Neuronal stem cell (in vitro differentiated cells): Measurements from ENCODE around the gene RFC5.
A peak's percentile ranks its signal among the peaks of the same experiment; 100 is the strongest.

Experiments
- DNase-seq: peaks from one replicate; pipeline ENCODE4 v3.0.0-alpha.2; 2013; ENCODE audit warnings: low spot score
- H2AFZ ChIP-seq: one replicate; pipeline ENCODE4 v1.6.1; 2013; ENCODE audit warnings: mild to moderate bottlenecking, low read length, inconsistent platforms
- H2AK5ac ChIP-seq: 2 replicates; pipeline ENCODE4 v1.6.1; 2013; ENCODE audit warnings: low read depth, mild to moderate bottlenecking, inconsistent platforms, low read length, moderate library complexity, mixed read lengths
- H2BK120ac ChIP-seq: 2 replicates; pipeline ENCODE4 v1.6.1; 2013; ENCODE audit warnings: low read depth, mild to moderate bottlenecking, inconsistent platforms, low read length, moderate library complexity, mixed read lengths
- H2BK12ac ChIP-seq: one replicate; pipeline ENCODE4 v1.6.1; 2013; ENCODE audit warnings: low read length, inconsistent platforms
- H2BK15ac ChIP-seq: 2 replicates; pipeline ENCODE4 v1.6.1; 2013; ENCODE audit warnings: mild to moderate bottlenecking, low read length, inconsistent platforms, mixed read lengths
- H2BK5ac ChIP-seq: one replicate; pipeline ENCODE4 v1.6.1; 2013; ENCODE audit warnings: inconsistent platforms, mild to moderate bottlenecking, low read length, moderate library complexity
- H3K14ac ChIP-seq: one replicate; pipeline ENCODE4 v1.6.1; 2013; ENCODE audit warnings: low read length, inconsistent platforms
- H3K18ac ChIP-seq: 2 replicates; pipeline ENCODE4 v1.6.1; 2013; ENCODE audit warnings: low read length, inconsistent platforms
- H3K23ac ChIP-seq: 2 replicates; pipeline ENCODE4 v1.6.1; 2013; ENCODE audit warnings: low read depth, mild to moderate bottlenecking, mixed read lengths, low read length, inconsistent platforms; ENCODE audit not compliant: poor library complexity
- H3K27ac ChIP-seq: replicated peaks from 3 replicates; pipeline ENCODE4 v1.5.1; 2013; ENCODE audit warnings: low read length, inconsistent platforms
- H3K27me3 ChIP-seq, 3 experiments: 2 replicates each; pipeline ENCODE4 v1.6.1; 2013; ENCODE audit warnings: low read length in 3 of 3, mild to moderate bottlenecking in 2 of 3, inconsistent platforms in 1 of 3, low read depth in 1 of 3, mixed read lengths in 1 of 3, moderate library complexity in 1 of 3; ENCODE audit not compliant: control insufficient read depth in 3 of 3, insufficient read depth in 3 of 3
- H3K36me3 ChIP-seq, 2 donors: replicated peaks in 1 of 2; 2 replicates each; pipeline ENCODE4 v1.6.1; 2013; ENCODE audit warnings: low read length in 2 of 2; ENCODE audit not compliant: control insufficient read depth in 2 of 2, insufficient read depth in 2 of 2
- H3K4ac ChIP-seq: 2 replicates; pipeline ENCODE4 v1.6.1; 2013; ENCODE audit warnings: inconsistent platforms, mild to moderate bottlenecking, low read length, moderate library complexity
- H3K4me1 ChIP-seq, 2 donors: 1 replicate in 1 of 2; 2 replicates in 1 of 2; pipeline ENCODE4 v1.6.1; 2013; ENCODE audit warnings: low read length in 2 of 2, low read depth in 1 of 2; ENCODE audit not compliant: control insufficient read depth in 2 of 2, insufficient read depth in 1 of 2
- H3K4me2 ChIP-seq: one replicate; pipeline ENCODE4 v1.6.1; 2013; ENCODE audit warnings: mild to moderate bottlenecking, low read length, inconsistent platforms; ENCODE audit not compliant: insufficient read depth, poor library complexity, severe bottlenecking
- H3K4me3 ChIP-seq, 2 donors: 2 replicates each; pipeline ENCODE4 v1.5.1; 2013; ENCODE audit warnings: low read length in 2 of 2, mild to moderate bottlenecking in 2 of 2, inconsistent platforms in 1 of 2, moderate library complexity in 1 of 2
- H3K79me1 ChIP-seq: one replicate; pipeline ENCODE4 v1.6.1; 2013; ENCODE audit warnings: low read depth, mild to moderate bottlenecking, inconsistent platforms, low read length, moderate library complexity
- H3K9ac ChIP-seq: one replicate; pipeline ENCODE4 v1.6.1; 2013; ENCODE audit warnings: mild to moderate bottlenecking, low read depth, low read length, inconsistent platforms; ENCODE audit not compliant: poor library complexity
- H3K9me3 ChIP-seq, 2 donors: replicated peaks in 1 of 2; 2 replicates each; pipeline versions ENCODE3 to v1.6.1; 2013; ENCODE audit warnings: low read length in 2 of 2, mild to moderate bottlenecking in 2 of 2, inconsistent platforms in 1 of 2, low read depth in 1 of 2, mixed read lengths in 1 of 2, moderate library complexity in 1 of 2; ENCODE audit not compliant: control insufficient read depth in 2 of 2, insufficient read depth in 1 of 2
- H4K8ac ChIP-seq: one replicate; pipeline ENCODE4 v1.6.1; 2013; ENCODE audit warnings: low read depth, mild to moderate bottlenecking, inconsistent platforms, low read length, moderate library complexity
- H4K91ac ChIP-seq: one replicate; pipeline ENCODE4 v1.6.1; 2013; ENCODE audit warnings: low read length, low read depth, mild to moderate bottlenecking, inconsistent platforms; ENCODE audit not compliant: poor library complexity
- WGBS, 2 donors: extraction: QIAGEN DNeasy Blood & Tissue Kit; methylation state at CpG; one replicate each; pipeline ENCODE4 v1.1.7; 2013; ENCODE audit warnings: missing lambda C conversion rate in 2 of 2, mixed read lengths in 1 of 2; ENCODE audit not compliant: insufficient read length in 2 of 2, insufficient replicate concordance in 1 of 2; ENCODE audit errors: extremely low coverage in 2 of 2; 5-methylcytosine and 5-hydroxymethylcytosine counted together

Gene RFC5

DNA sequence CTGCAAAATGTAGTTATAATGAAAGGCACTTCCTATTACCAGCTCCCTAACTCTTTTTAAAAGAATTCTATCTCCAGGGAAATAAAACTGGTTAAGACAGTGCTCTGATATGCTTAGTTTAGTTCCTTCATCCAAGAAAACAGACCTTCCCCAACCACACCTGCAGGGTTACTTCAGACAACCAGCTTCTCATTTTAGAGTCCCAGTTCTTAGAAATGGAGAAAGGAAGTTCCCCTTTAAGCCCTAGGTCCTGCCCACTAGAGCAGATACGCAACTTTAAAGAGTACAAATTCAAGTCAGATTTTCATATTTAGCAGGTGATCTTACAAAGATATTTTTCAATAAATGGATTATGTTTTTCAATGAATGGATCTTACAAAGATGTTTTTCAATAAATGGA, 48.9 kb downstream of the RFC5 start:
- Histone ChIP-seq H3K4me3 (no peak overlapping the region), H2AK5ac (no peak overlapping the region), H3K23ac (no peak overlapping the region), H3K27ac (no peak overlapping the region), H3K14ac (no peak overlapping the region), H3K4me1 (peaks cover under 1 to 5% of the 10 kb centered on the region in 2 donors), H4K91ac (no peak overlapping the region), H2AFZ (no peak overlapping the region), H3K79me1 (no peaks in the 10 kb centered on the region), H3K36me3 (peaks cover 2 to 36% of the 10 kb centered on the region in 2 donors), H3K4me2 (no peak overlapping the region), H2BK12ac (no peak overlapping the region), H3K4ac (no peak overlapping the region), H4K8ac (no peak overlapping the region), H3K27me3 (no peaks in the 10 kb centered on the region), H3K18ac (no peak overlapping the region), H2BK120ac (no peak overlapping the region), H3K9me3 (peaks cover 0 to 4% of the 10 kb centered on the region in 2 donors), H2BK5ac (no peak overlapping the region), H2BK15ac (no peak overlapping the region), H3K9ac (no peak overlapping the region)
- DNase-seq, result no peak
- WGBS, 2 donors, result no CpG with 5 or more reads among the region's 1 CpG

DNA sequence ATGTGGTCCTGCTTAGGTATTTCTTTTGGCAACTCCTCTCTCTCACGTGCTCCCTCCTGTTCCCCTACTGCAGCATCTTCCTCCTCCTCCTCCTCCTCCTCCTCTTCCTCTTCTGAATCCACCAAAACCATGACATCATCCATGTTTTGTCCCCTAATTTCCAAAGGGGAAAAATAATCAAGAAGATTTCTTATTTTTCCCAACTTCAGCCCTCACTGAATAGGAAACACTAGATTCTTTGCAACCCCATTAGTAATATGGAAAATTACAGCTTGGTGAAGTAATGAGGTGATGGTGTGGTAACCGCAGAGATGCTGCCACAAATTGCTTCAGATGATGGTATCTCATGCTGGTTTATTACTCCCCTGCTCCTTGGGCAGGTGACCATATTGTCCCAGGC, 51.9 kb downstream of the RFC5 start:
- Histone ChIP-seq H3K9me3 (peaks cover 0 to 4% of the 10 kb centered on the region in 2 donors), H2AFZ (no peak overlapping the region)
- WGBS, 2 donors, result no CpG with 5 or more reads among the region's 2 CpGs

DNA sequence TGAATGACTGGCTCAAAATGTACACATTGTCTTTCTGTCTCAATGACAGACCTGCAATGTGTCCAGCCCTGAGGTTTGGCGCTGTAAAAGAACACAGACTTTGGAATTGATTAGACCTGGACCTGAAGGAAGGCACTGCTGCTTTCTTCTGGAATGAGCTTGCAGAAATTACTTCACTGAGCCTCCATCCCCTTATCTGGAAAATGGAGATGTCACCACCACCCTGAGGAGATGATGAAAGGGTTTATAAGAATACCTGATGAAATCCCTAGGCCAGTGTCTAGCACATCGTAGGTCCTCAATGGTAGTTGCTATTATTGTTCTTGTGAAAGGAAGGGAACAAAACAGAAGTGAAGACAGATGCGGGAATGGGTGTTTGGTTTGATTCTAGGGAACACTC, 54.1 kb downstream of the RFC5 start:
- H2BK12ac ChIP-seq, result no peak overlapping the region
- H3K27me3 ChIP-seq, result no peaks in the 10 kb centered on the region
- H2BK5ac ChIP-seq, result no peak overlapping the region
- H3K79me1 ChIP-seq, result no peaks in the 10 kb centered on the region
- H3K18ac ChIP-seq, result no peak overlapping the region
- H4K91ac ChIP-seq, result no peak overlapping the region
- no CpG with 5 or more reads among the region's 3 CpGs for WGBS, 2 donors
- no peak overlapping the region for H3K4ac ChIP-seq
- H2AFZ ChIP-seq, result no peak overlapping the region
- DNase-seq, result no peak
- no peak overlapping the region for H3K9ac ChIP-seq
- no peak overlapping the region for H2BK15ac ChIP-seq
- no peak overlapping the region for H3K23ac ChIP-seq
- no peak overlapping the region for H3K27ac ChIP-seq
- no peak overlapping the region for H3K4me2 ChIP-seq
- H4K8ac ChIP-seq, result no peak overlapping the region
- H3K36me3 ChIP-seq, result peaks cover 7 to 52% of the 10 kb centered on the region in 2 donors
- H3K14ac ChIP-seq, result no peak overlapping the region
- no peak overlapping the region for H2AK5ac ChIP-seq
- H2BK120ac ChIP-seq, result no peak overlapping the region
- H3K9me3 ChIP-seq, result no peaks in the 10 kb centered on the region
- no peak overlapping the region for H3K4me3 ChIP-seq
- no peaks in the 10 kb centered on the region for H3K4me1 ChIP-seq

More for the DNA sequence above, 51.9 kb downstream of the RFC5 start:
- Histone ChIP-seq H4K8ac (no peak overlapping the region), H3K4me2 (no peak overlapping the region), H2BK15ac (no peak overlapping the region), H3K9ac (no peak overlapping the region), H2AK5ac (no peak overlapping the region), H2BK120ac (no peak overlapping the region), H2BK5ac (no peak overlapping the region), H3K4ac (no peak overlapping the region), H3K27me3 (no peaks in the 10 kb centered on the region), H3K14ac (no peak overlapping the region), H3K79me1 (no peaks in the 10 kb centered on the region), H3K36me3 (peaks cover 3 to 61% of the 10 kb centered on the region in 2 donors), H3K27ac (no peak overlapping the region), H3K18ac (no peak overlapping the region), H2BK12ac (no peak overlapping the region), H3K4me1 (no peaks in the 10 kb centered on the region), H3K23ac (no peak overlapping the region), H4K91ac (no peak overlapping the region), H3K4me3 (no peak overlapping the region)
- DNase-seq, result no peak

DNA sequence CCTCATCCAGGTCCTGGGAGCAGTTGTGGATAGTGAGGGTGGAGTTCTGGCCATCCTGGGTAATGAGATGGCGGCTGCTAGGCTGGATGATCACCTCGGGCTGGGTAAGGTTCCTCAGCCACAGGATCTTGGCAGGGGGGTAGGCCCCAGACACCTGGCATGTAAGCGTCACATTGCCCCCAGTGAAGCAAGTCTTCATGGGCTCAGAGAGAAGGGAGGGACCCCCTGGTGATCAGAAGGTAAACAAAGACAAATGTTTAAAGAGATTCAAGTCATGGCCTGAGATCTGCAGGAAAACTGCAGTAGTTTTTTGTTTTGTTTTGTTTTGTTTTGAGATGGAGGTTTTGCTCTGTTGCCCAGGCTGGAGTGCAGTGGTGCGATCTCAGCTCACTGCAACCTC, 57.3 kb downstream of the RFC5 start:
- Histone ChIP-seq H3K27me3 (no peaks in the 10 kb centered on the region), H3K27ac (no peak overlapping the region), H4K91ac (no peak overlapping the region), H2BK12ac (no peak overlapping the region), H3K14ac (peak overlapping the region; percentile 38), H2AFZ (no peak overlapping the region), H2BK120ac (no peak overlapping the region), H4K8ac (no peak overlapping the region), H3K9me3 (no peaks in the 10 kb centered on the region), H3K18ac (peak overlapping the region; percentile 65), H3K4me2 (no peak overlapping the region), H3K79me1 (no peaks in the 10 kb centered on the region), H3K36me3 (peaks cover 8 to 57% of the 10 kb centered on the region in 2 donors), H2BK15ac (no peak overlapping the region), H3K4me3 (no peak overlapping the region), H2BK5ac (no peak overlapping the region), H2AK5ac (no peak overlapping the region), H3K4ac (no peak overlapping the region), H3K4me1 (no peaks in the 10 kb centered on the region), H3K23ac (no peak overlapping the region), H3K9ac (peak overlapping the region; percentile 21)
- no peak for DNase-seq
- no CpG with 5 or more reads among the region's 4 CpGs for WGBS, 2 donors
